Esophagus squamous epithelium (tissue), 4 donors: ENCODE results near the gene CD96.

Source experiments
- POLR2A ChIP-seq, 4 donors: fragments of 450-650 bp; IDR thresholded peaks; one replicate each; pipeline ENCODE4 v1.6.1; 2017; ENCODE audit warnings: antibody characterized with exemption in 4 of 4, mild to moderate bottlenecking in 4 of 4, moderate library complexity in 3 of 4
- TF ChIP-seq, protein P1 (sequence below), 6 experiments: fragments of 450-650 bp in 4 of 6; fragments of 200-600 bp in 2 of 6; sonication (generic) in 2 of 6; IDR thresholded peaks; one replicate each; pipeline ENCODE4 v1.5.1; 2016 to 2019; ENCODE audit warnings: antibody characterized with exemption in 6 of 6, mild to moderate bottlenecking in 4 of 6, moderate library complexity in 4 of 6

- TF ChIP-seq, protein P1, sequence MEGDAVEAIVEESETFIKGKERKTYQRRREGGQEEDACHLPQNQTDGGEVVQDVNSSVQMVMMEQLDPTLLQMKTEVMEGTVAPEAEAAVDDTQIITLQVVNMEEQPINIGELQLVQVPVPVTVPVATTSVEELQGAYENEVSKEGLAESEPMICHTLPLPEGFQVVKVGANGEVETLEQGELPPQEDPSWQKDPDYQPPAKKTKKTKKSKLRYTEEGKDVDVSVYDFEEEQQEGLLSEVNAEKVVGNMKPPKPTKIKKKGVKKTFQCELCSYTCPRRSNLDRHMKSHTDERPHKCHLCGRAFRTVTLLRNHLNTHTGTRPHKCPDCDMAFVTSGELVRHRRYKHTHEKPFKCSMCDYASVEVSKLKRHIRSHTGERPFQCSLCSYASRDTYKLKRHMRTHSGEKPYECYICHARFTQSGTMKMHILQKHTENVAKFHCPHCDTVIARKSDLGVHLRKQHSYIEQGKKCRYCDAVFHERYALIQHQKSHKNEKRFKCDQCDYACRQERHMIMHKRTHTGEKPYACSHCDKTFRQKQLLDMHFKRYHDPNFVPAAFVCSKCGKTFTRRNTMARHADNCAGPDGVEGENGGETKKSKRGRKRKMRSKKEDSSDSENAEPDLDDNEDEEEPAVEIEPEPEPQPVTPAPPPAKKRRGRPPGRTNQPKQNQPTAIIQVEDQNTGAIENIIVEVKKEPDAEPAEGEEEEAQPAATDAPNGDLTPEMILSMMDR (IDR thresholded peaks at IDR 0.05): no peak
- TF ChIP-seq POLR2A (IDR thresholded peaks at IDR 0.05): no peak
Observed at GRCh38 chr3:111506435-111506834, 35.6 kb upstream of the CD96 start.
